ENCODE data around the gene BRD8. TPM values are rescaled to one million over a fixed set of nuclear protein-coding genes. Genes with fewer than 3 reads are reported as not detected.

BRD8 gene
- total and polyA plus RNA-seq, 10 of the 15 experiments (the other 5 are each of a cell fraction or from before 2014, with no cell fraction given): 28.1 to 78.5 (median 44.5) TPM

GRCh38 chr5:138213161-138214029 is 35.0 kb upstream of the BRD8 start, which contains the start of gene CDC23 (continued):
- peak; percentile 25 for TF ChIP-seq PBX3 (IDR thresholded peaks at IDR 0.05; ENCODE audit: insufficient replicate concordance, low read depth, low read length)
- peak; percentile 43; the same call in 1 of the 2 replicates for TF ChIP-seq EED (IDR thresholded peaks at IDR 0.05; ENCODE audit: low read depth)
- peak; percentile 92 for TF ChIP-seq NFYB (IDR thresholded peaks at IDR 0.05; ENCODE audit: insufficient read depth, low read depth, low read length)
- no peak for TF ChIP-seq CUX1 (IDR thresholded peaks at IDR 0.05; ENCODE audit: insufficient replicate concordance, low read depth, low read length)
- TF ChIP-seq ZNF24 (IDR thresholded peaks at IDR 0.05): no peak
- peak; percentile 91 for TF ChIP-seq PKNOX1 (IDR thresholded peaks at IDR 0.05)
- peak; percentile 6 to 74 for TF ChIP-seq IKZF2 (IDR thresholded peaks at IDR 0.05)
- TF ChIP-seq NBN (IDR thresholded peaks at IDR 0.05): peak; percentile 28; the same call in 1 of the 2 replicates
- no peak for TF ChIP-seq HDAC2 (IDR thresholded peaks at IDR 0.05)
- TF ChIP-seq HCFC1 (IDR thresholded peaks at IDR 0.05; ENCODE audit: low read length): peak; percentile 44; the same call in 1 of the 2 replicates
- TF ChIP-seq, protein P1, sequence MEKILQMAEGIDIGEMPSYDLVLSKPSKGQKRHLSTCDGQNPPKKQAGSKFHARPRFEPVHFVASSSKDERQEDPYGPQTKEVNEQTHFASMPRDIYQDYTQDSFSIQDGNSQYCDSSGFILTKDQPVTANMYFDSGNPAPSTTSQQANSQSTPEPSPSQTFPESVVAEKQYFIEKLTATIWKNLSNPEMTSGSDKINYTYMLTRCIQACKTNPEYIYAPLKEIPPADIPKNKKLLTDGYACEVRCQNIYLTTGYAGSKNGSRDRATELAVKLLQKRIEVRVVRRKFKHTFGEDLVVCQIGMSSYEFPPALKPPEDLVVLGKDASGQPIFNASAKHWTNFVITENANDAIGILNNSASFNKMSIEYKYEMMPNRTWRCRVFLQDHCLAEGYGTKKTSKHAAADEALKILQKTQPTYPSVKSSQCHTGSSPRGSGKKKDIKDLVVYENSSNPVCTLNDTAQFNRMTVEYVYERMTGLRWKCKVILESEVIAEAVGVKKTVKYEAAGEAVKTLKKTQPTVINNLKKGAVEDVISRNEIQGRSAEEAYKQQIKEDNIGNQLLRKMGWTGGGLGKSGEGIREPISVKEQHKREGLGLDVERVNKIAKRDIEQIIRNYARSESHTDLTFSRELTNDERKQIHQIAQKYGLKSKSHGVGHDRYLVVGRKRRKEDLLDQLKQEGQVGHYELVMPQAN (conservative IDR thresholded peaks at IDR 0.05): peak; percentile 98
- peak; percentile 96 for TF ChIP-seq MXI1 (IDR thresholded peaks at IDR 0.05; ENCODE audit: low read depth, low read length)
